ENCODE results near the gene CSTB.
A peak's percentile ranks its signal among the peaks of the same experiment; 100 is the strongest.

The CSTB gene

GRCh38 chr21:43735236-43736091 lies 40.6 kb downstream of the CSTB start:
- DNase-seq, result peak in 1 of 10 donors; percentile 76
- intact Hi-C loops (cut with DNase I), result no loop called here

DNA sequence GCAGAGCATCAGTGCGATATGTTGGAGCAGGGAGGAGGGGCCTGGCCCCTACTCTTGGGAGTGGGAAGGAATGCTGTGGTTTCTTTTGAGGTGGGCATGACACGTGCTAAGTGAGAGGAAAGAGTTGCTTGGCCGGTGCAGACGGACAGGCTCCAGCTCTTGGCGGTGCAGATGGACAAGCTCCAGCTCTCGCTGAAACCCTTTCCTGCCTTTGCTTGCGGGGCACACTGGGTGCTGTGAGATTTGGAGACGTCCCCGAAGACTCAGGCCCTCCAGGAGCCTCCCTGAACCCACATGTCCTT lies 41.2 kb downstream of the CSTB start:
- peak in 2 of 10 donors; percentile 79 to 81 for DNase-seq
- intact Hi-C loops (cut with DNase I), result no loop called here

DNA sequence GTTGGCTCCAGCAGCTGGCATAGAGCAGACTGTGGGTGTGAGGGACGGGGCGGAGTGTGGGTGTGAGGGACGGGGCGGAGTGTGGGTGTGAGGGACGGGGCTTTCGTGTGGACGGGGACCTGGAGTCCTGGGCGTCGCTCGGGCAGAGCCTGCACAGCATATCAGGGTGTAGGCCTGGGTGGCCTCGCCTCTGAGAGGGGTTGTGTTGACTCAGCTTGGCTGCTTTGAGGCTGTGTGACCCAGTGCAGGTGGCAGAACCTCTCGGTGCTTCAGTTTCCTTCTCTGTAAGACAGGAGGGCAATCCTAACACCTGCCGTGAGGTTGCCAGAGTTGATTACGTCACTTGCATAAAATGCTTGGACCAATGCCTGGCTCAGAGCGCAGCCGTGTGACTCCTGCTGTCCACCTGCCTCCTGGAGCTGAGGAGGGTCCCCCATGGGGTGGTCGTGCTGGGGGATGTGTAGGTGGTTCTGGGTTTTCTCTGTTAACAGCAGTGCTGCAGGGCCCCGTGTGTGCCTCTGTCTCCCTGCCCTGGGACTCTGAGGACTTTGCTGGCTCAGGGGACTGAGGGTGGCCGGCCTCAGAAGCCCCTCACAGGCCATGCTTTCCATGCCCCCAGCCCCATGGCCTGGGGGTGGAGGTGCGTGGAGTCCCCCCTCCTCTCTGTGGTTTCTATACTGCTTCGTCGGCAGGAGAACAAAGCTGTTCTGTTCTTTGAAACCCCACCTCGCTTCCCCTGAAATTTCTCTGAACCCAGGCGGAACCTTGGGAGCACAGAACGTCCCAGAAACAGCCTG lies 41.8 kb downstream of the CSTB start:
- no peak for DNase-seq

DNA sequence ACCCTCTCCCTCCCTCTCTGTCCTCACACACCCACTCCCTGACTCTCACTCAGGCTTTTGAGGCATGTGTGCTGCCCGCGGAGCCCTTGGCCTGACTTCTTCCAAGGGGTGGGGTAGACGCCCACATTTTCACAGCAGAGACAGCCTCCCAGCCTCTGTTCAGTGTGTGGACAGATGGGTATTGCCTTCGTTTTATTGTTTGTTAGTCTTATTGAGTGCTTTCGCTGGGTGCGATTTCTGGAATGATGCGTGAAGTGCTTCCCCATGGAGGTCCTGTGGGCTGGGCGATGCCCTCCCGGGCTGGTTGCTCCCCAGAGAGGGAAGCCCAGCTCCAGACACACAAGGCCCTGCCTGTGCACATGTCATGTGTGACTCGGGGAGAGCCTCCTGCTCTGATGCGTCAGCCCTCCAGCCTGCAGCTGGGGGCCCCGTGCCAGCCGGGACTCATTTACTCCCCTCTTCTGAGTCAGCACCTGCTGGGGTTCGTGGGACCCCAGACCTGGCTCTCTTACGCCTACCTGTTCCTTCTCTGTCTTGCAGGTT lies 42.5 kb downstream of the CSTB start:
- peak in 1 of 10 donors; percentile 84 for DNase-seq
- intact Hi-C loops (cut with DNase I), result no loop called here

More for the DNA sequence above, 41.8 kb downstream of the CSTB start:
- intact Hi-C loops (cut with DNase I), result no loop called here

DNA sequence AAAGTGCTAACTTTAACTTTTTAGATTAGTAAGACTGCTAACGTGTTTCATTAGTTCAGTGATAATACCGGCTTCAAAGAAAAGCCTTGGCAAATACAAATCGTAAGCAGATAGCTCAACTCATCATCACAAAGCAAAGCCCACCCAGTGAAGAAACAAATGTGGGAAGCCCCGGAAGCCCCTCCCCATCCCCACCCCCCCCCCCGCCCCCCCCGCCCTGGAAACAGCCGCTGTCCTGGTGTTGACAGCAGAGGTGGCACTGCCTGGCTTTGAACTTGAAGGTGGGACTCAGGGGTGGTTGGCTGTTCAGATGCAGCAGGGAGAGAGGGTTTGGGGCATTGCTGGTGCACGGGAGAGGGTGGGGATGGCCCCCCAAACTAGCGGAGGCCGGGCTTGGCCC lies 43.0 kb downstream of the CSTB start:
- DNase-seq, result no peak
- intact Hi-C loops (cut with DNase I), result no loop called here

DNA sequence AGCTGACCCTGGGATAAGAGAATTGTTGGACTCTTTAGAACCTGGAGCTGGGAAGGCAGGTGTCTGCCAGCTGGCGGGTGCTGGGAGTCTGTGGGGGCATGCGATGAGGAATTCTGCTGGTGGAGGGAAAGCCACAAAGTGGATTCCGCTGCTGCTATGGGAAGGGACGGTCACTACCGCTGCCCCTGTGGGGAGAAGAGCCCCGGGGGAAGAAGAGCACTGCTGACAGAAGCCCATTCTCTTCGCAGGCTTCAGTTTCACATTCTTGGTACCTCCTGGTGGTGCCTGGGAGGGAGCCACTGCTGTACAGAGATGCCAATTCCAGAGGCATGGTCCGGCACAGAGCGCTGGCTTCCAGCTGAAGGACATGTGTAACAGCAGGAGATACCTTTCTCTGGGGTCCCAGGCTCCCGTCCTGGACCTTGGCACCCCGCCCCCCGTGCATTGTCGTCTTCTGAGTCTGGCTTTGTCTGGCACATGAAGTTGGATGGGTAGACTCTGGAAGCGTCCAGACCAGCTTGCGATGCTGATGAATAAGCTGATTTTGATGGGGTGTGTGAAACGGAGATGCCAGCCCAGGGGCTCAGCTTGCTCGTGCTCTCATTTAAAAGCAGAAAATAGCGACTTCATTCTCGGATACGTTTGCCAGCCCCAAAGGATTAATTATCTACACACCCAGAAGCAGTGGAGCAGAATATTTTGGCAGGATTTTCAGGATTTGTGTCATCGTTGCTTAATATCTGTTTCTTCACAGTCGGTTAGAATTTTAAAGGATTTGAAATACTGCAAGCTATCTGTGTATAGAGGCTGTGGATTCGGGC lies 44.0 kb downstream of the CSTB start:
- DNase-seq, result peak in 4 of 10 donors; percentile 36 to 77 (median 42)
- intact Hi-C loops (cut with DNase I), result no loop called here

DNA sequence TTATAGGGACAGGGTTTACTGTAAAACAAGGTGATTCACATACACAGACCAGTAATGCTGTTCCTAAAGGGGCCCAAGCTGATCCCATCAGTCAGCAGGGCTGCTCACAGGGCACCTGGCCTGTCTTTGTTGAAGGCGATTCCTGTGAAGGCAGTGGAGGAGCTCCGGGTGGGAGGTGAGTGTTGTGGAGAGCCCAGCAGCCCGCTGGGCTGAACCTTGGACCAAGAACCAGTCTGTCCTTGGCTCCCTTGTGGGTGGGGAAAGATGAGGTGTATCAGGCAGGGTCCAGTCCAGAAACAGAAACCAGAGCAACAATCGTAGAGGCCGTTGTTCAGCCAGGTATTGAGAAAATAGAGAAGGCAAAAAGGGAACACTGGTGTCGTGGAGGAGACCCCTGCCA lies 44.6 kb downstream of the CSTB start:
- DNase-seq, result no peak
- intact Hi-C loops (cut with DNase I), result no loop called here

DNA sequence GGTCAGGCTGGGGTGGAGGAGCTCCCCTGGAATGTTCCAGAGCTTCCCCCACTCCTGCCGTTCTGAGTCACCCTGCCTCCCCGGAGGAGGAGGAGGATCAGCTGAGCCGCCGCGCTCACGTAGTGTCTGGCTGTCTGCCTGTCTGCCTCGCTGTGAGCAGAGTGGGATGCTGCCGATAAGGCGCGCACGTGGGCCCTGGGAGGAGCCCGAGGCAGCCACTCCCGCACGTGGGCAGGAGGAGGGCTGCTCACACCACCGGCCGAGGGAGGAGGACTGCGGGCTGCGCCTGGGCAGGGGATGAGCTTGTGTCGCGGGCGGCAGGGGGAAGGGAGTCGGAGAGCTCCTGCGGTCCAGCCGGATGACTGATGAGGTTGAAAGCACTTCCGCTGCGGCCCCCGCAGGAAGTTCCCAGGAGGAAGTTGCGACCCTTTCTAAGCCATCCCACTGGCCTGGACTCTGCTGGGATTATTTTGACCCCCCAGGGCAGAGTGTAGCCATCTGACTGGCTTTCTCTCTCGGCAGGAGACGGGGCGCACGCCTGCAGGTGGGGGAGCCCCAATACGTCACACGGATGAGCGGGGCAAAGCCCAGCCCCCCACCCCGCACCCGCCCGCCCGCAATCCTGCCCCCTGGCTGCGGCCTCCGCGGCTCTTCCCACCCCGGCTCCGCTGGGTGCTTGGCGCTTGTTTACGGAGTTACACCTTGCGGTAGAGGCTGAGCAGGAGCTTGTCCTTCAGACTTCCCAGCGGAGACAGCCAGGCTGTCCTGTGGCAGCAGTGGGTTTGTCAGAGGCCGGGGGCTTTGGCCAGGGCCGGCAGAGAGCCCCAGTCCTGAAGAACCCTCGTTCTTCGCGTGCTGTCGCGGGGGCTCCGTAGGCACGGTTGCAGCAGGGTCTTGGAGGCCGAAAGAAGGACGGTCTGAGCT lies 47.4 kb downstream of the CSTB start:
- intact Hi-C loops (cut with DNase I), result loop anchor here (5.0 to 10.0 kb wide), 2 partner anchors 49 to 64 kb away; partner anchors contain the start of gene CSTB
- peak; percentile 85 to 99 (median 93) for DNase-seq

DNA sequence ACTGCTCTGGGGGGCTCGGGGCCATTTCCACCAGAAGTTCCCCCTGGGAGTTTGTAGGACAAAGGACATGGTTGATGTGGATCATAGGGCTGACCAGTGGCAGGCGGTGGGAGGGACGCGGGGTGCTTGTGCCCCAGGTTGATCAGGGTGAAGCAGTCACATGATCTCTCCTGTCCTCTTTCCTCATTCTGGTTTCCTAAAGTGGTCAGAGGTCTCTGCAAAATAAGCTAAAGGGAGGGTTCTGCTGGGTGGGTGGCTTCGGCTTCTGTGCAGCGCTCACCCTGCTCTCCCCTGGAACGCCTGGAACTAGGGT lies 48.0 kb downstream of the CSTB start:
- no peak for DNase-seq
- intact Hi-C loops (cut with DNase I), result loop anchor here (5.0 to 10.0 kb wide), 2 partner anchors 49 to 63 kb away; partner anchors contain the start of gene CSTB

DNA sequence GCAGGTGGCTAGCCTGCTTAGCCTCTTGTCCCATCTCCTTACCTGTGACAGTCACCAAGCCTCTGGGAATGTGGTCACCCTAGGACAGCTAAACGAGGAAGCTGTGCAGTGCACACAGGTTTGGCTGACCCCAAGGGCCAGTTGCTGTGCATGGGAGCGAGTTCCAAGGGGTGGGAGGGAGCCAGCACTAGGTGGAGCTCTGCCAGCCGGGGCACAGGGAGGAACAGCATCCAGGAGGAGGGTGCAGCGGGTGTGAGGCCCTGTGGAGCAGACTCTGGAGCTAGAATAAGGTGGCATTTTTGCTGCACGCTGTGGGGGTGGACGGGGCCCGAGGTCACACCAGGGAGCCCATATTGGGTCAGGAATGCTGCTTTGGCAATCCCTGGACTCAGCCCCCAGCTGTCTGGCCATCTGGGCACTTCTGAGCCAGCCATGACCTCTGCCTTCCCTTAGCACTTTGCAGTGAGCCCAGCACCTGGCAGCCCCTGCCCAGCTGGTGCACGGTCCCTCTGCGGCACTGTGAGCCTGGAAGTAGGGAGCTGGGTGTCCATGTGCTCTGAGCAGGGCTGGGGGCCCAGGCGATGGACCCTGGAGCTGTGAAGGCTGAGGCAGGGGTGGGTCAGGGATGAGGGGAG lies 48.5 kb downstream of the CSTB start:
- DNase-seq, result peak in 3 of 10 donors; percentile 9 to 79 (median 14)

GRCh38 chr21:43726686-43727518 lies 49.2 kb downstream of the CSTB start:
- intact Hi-C loops (cut with DNase I), result loop anchor here (5.0 to 10.0 kb wide), 2 partner anchors 50 to 62 kb away; partner anchors contain the start of gene CSTB
- DNase-seq, result peak in 2 of 10 donors; percentile 18 to 41

More for the DNA sequence above, 48.5 kb downstream of the CSTB start:
- intact Hi-C loops (cut with DNase I), result loop anchor here (5.0 to 10.0 kb wide), 2 partner anchors 50 to 63 kb away; partner anchors contain the start of gene CSTB
